A549 (cell line): ENCODE data around the gene SLC26A2. TPM values are rescaled to one million over a fixed set of nuclear protein-coding genes. Genes with fewer than 3 reads are reported as not detected.

Experiments
- ATAC-seq, 2 experiments: fragments of 200-7000 bp in 1 of 2; fragments of >200 bp in 1 of 2; cut with Nextera tagmentation in 1 of 2; cut with Tn5 transposase in 1 of 2; 3 replicates each; pipeline versions ENCODE4 v1.8.0 to v1.9.1; 2018 to 2020; ENCODE audit warnings: mild to moderate bottlenecking in 1 of 2, moderate library complexity in 1 of 2
- CTCF ChIA-PET: fragments of 300-600 bp; sonication (Branson Sonifier 250); formaldehyde crosslinking; extraction: SDS; loops from one replicate; lab custom pipeline; 2021; ENCODE audit warnings: antibody characterized with exemption, inconsistent platforms; lab: Yijun Ruan, JAX
- POLR2A ChIA-PET: fragments of 350-600 bp; formaldehyde crosslinking; extraction: SDS; loops from one replicate; lab custom pipeline; 2021; ENCODE audit warnings: antibody characterized with exemption, inconsistent platforms; lab: Yijun Ruan, JAX
- DNase-seq, 2 experiments: peaks; one replicate each; pipeline versions ENCODE4 v3.0.0 to v3.0.0-alpha.2; 2011 to 2016; ENCODE audit warnings: low read depth in 1 of 2, low spot score in 1 of 2
- FAIRE-seq: peaks from 2 replicates; lab custom pipeline; 2011; peaks lifted over from hg19 to GRCh38; lab: Jason Lieb, UNC
- H3K27ac ChIP-seq, 2 experiments: fragments of >200 bp; sonication (Bioruptor Twin); formaldehyde crosslinking; 3 replicates each; pipeline ENCODE4 v1.5.1; 2016 to 2017
- H3K4me1 ChIP-seq: fragments of >200 bp; sonication (Bioruptor Twin); formaldehyde crosslinking; 3 replicates; pipeline ENCODE4 v1.6.1; 2016
- H3K4me2 ChIP-seq: fragments of >200 bp; sonication (Bioruptor Twin); formaldehyde crosslinking; 3 replicates; pipeline ENCODE4 v1.6.1; 2016
- H3K4me3 ChIP-seq: fragments of >200 bp; sonication (Bioruptor Twin); formaldehyde crosslinking; 3 replicates; pipeline ENCODE4 v1.5.1; 2016
- H3K9me3 ChIP-seq: fragments of >200 bp; sonication (Bioruptor Twin); formaldehyde crosslinking; 3 replicates; pipeline ENCODE4 v1.6.1; 2016
- BHLHE40 ChIP-seq: IDR thresholded peaks from 2 replicates; pipeline ENCODE4 v1.6.1; 2012; ENCODE audit warnings: low read depth, low read length, inconsistent platforms
- CBX2 ChIP-seq: fragments of 200-600 bp; sonication (generic); IDR thresholded peaks from 2 replicates; pipeline ENCODE4 v1.6.1; 2016; ENCODE audit warnings: low read depth, mild to moderate bottlenecking, borderline replicate concordance
- CBX8 ChIP-seq: fragments of 200-600 bp; sonication (generic); IDR thresholded peaks from 2 replicates; pipeline ENCODE4 v1.6.1; 2016
- CEBPB ChIP-seq, 2 experiments: fragments of >200 bp in 1 of 2; sonication (Bioruptor Twin) in 1 of 2; formaldehyde crosslinking in 1 of 2; IDR thresholded peaks; 2 replicates each; pipeline ENCODE4 v1.6.1; 2012 to 2016
- CHD4 ChIP-seq: fragments of 200-600 bp; sonication (generic); IDR thresholded peaks from 2 replicates; pipeline ENCODE4 v1.6.1; 2016; ENCODE audit warnings: antibody characterized with exemption, mild to moderate bottlenecking, borderline replicate concordance
- CTCF ChIP-seq: fragments of >200 bp; sonication (Bioruptor Twin); formaldehyde crosslinking; IDR thresholded peaks from 3 replicates; pipeline ENCODE4 v1.5.1; 2016
- E2F6 ChIP-seq: IDR thresholded peaks from 2 replicates; pipeline ENCODE4 v1.6.1; 2012; ENCODE audit warnings: low read depth, borderline replicate concordance
- EHF ChIP-seq: fragments of 250-450 bp; sonication (Bioruptor Pico); IDR thresholded peaks from 2 replicates; pipeline ENCODE4 v1.5.0; 2020; ENCODE audit warnings: mild to moderate bottlenecking
- EHMT2 ChIP-seq: fragments of 200-600 bp; sonication (generic); IDR thresholded peaks from 2 replicates; pipeline ENCODE4 v1.6.1; 2016; ENCODE audit warnings: antibody characterized with exemption, low read depth, mild to moderate bottlenecking, moderate library complexity
- EP300 ChIP-seq, 2 experiments: fragments of >200 bp; sonication (Bioruptor Twin); formaldehyde crosslinking; IDR thresholded peaks; 2 replicates in 1 of 2; 3 replicates in 1 of 2; pipeline ENCODE4 v1.6.1; 2016 to 2017
- ESRRA ChIP-seq: fragments of 150-350 bp; IDR thresholded peaks from 2 replicates; pipeline ENCODE4 v1.6.1; 2014; ENCODE audit warnings: mild to moderate bottlenecking, low read length, borderline replicate concordance
- FOXS1 ChIP-seq: fragments of 250-450 bp; sonication (Bioruptor Pico); IDR thresholded peaks from 2 replicates; pipeline ENCODE4 v1.5.0; 2020; ENCODE audit warnings: mild to moderate bottlenecking, moderate library complexity
- GATA3 ChIP-seq: IDR thresholded peaks from 2 replicates; pipeline ENCODE4 v1.6.1; 2012; ENCODE audit warnings: borderline replicate concordance
- HOXA7 ChIP-seq: fragments of 250-450 bp; sonication (Bioruptor Pico); IDR thresholded peaks from 2 replicates; pipeline ENCODE4 v1.5.0; 2020; ENCODE audit warnings: mild to moderate bottlenecking, moderate library complexity
- HOXB5 ChIP-seq: fragments of 250-450 bp; sonication (Bioruptor Pico); IDR thresholded peaks from 2 replicates; pipeline ENCODE4 v1.5.0; 2020; ENCODE audit warnings: mild to moderate bottlenecking, moderate library complexity
- MAZ ChIP-seq: fragments of 150-350 bp; IDR thresholded peaks from 2 replicates; pipeline ENCODE4 v1.6.1; 2014; ENCODE audit warnings: antibody characterized with exemption, low read depth, low read length, borderline replicate concordance
- REST ChIP-seq: fragments of 200-600 bp; sonication (generic); IDR thresholded peaks from 2 replicates; pipeline ENCODE4 v1.6.1; 2016; ENCODE audit warnings: antibody characterized with exemption, mild to moderate bottlenecking, moderate library complexity
- RFX5 ChIP-seq: fragments of 450-650 bp; IDR thresholded peaks from 2 replicates; pipeline ENCODE4 v1.7.1; 2014; ENCODE audit warnings: antibody characterized with exemption, mild to moderate bottlenecking, moderate library complexity
- TFCP2L1 ChIP-seq: fragments of 250-450 bp; sonication (Bioruptor Pico); IDR thresholded peaks from 2 replicates; pipeline ENCODE4 v1.5.0; 2021; ENCODE audit warnings: mild to moderate bottlenecking
- TP53 ChIP-seq: fragments of 250-450 bp; sonication (Bioruptor Pico); IDR thresholded peaks from 2 replicates; pipeline ENCODE4 v1.5.0; 2021; ENCODE audit warnings: mild to moderate bottlenecking, moderate library complexity
- ZNF302 ChIP-seq: fragments of 250-450 bp; sonication (Bioruptor Pico); IDR thresholded peaks from 2 replicates; pipeline ENCODE4 v1.9.0; 2021; ENCODE audit warnings: inconsistent platforms, mild to moderate bottlenecking, moderate library complexity
- WGBS: methylation state at CpG from one replicate; pipeline ENCODE4 v1.1.6; 2017; ENCODE audit errors: missing lambda C conversion rate; 5-methylcytosine and 5-hydroxymethylcytosine counted together
- polyA plus RNA-seq, 4 experiments: library from polyadenylated mRNA; depleted of rRNA in 3 of 4; stranded (reverse); fragments of >200 nt; fragmentation: RNase III in 1 of 4; extraction: RNeasy Plus Mini Kit Qiagen cat#74134 plus additional on column Dnase treatment in 1 of 4; gene quantifications; 2 replicates in 3 of 4; 3 replicates in 1 of 4; pipeline ENCODE4 v1.2.3, GENCODE V29; 2011 to 2017
- TF ChIP-seq, protein P1 (sequence below): IDR thresholded peaks from 2 replicates; pipeline ENCODE4 v1.6.1; 2012
- TF ChIP-seq, protein P2 (sequence below): IDR thresholded peaks from 2 replicates; pipeline ENCODE4 v1.6.1; 2012
- TF ChIP-seq, protein P3 (sequence below): fragments of 150-350 bp; IDR thresholded peaks from 2 replicates; pipeline ENCODE4 v1.6.1; 2014; ENCODE audit warnings: low read depth, mild to moderate bottlenecking, low read length

SLC26A2 gene
- polyA plus RNA-seq, 2 of the 4 experiments (the other 2 are of a cell fraction) = 31.9 to 32.2 TPM

DNA sequence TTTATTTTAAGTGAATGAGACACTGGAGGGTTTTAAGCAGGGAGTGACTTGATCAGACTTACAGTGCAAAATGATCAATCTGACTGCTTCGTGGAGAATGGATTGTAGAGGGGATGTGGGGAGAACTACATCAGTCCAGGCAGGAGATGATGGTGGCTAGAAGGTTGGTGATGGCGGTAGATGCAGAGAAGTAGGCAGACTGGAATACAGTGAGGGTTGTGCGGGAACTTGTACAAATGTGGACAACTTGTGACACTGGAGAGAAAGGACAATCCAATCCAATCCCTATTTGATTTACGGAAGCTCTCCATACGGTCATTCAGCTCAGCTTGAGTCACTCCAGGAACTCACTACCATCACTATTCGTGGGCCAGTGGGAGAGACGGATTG, 39.3 kb downstream of the SLC26A2 start:
- 32% methylated on average over 7 of the region's 7 CpGs for WGBS
- ATAC-seq = no peak
- no peak for FAIRE-seq
- CTCF ChIA-PET = interaction anchor here (0.6 to 5.7 kb wide), 11 partner anchors 9 to 663 kb away, joined by 3 to 51 read pairs (median 4); partner anchors contain the start of gene SLC26A2
- H3K9me3 ChIP-seq = no peaks in the 10 kb centered on the region
- peak overlapping the region; percentile 96 for H3K4me3 ChIP-seq
- TF ChIP-seq REST (no peak), EHF (no peak), CBX8 (no peak), CTCF (no peak), GATA3 (no peak), E2F6 (no peak), TP53 (CRISPR knock-in tag) (no peak)
- TF ChIP-seq, protein P1, sequence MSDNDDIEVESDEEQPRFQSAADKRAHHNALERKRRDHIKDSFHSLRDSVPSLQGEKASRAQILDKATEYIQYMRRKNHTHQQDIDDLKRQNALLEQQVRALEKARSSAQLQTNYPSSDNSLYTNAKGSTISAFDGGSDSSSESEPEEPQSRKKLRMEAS = no peak
- H3K4me2 ChIP-seq = peak overlapping the region; percentile 98
- H3K4me1 ChIP-seq = peaks cover 20% of the 10 kb centered on the region
- POLR2A ChIA-PET = interaction anchor here (0.5 to 1.6 kb wide), 10 partner anchors 21 to 307 kb away, joined by 3 to 8 read pairs (median 3); partner anchors contain the start of gene SLC26A2
- peak overlapping the region; percentile 97 for H3K27ac ChIP-seq
- no peak for DNase-seq

- ChIA-PET CTCF (interaction anchor here (0.6 to 5.7 kb wide), 13 partner anchors 10 to 664 kb away, joined by 3 to 51 read pairs (median 3); partner anchors contain the start of gene SLC26A2), POLR2A (interaction anchor here (0.5 to 1.6 kb wide), 11 partner anchors 10 to 308 kb away, joined by 3 to 8 read pairs (median 3); partner anchors contain the start of gene SLC26A2)
- peak; percentile 91 to 95 for ATAC-seq
- Histone ChIP-seq H3K27ac (peak within 1 kb of the TSS; percentile 97), H3K4me2 (peak within 1 kb of the TSS; percentile 98), H3K9me3 (no peaks in the 10 kb centered on the region), H3K4me3 (peak within 1 kb of the TSS; percentile 96), H3K4me1 (peaks cover 20% of the 10 kb centered on the region)
- 0% methylated on average over 26 of the region's 72 CpGs for WGBS
- peak; percentile 89 to 95 for DNase-seq
- no peak for FAIRE-seq
- TF ChIP-seq, protein P2, sequence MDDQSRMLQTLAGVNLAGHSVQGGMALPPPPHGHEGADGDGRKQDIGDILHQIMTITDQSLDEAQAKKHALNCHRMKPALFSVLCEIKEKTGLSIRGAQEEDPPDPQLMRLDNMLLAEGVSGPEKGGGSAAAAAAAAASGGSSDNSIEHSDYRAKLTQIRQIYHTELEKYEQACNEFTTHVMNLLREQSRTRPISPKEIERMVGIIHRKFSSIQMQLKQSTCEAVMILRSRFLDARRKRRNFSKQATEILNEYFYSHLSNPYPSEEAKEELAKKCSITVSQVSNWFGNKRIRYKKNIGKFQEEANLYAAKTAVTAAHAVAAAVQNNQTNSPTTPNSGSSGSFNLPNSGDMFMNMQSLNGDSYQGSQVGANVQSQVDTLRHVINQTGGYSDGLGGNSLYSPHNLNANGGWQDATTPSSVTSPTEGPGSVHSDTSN = no peak
- TF ChIP-seq EP300 (IDR thresholded peaks at IDR 0.05) = no peak
- TF ChIP-seq CBX2 = no peak; the same call in 1 of the 2 replicates
- TF ChIP-seq TFCP2L1 (CRISPR knock-in tag) = no peak
- TF ChIP-seq GATA3 = no peak
- TF ChIP-seq CHD4 = no peak
- TF ChIP-seq E2F6 = no peak; the same call in 1 of the 2 replicates
- TF ChIP-seq CEBPB (IDR thresholded peaks at IDR 0.05) = no peak
- TF ChIP-seq HOXB5 (CRISPR knock-in tag) = no peak
- no peak for TF ChIP-seq ZNF302 (CRISPR knock-in tag)
- no peak for TF ChIP-seq FOXS1 (CRISPR knock-in tag)
- no peak for TF ChIP-seq HOXA7
- no peak for TF ChIP-seq ESRRA
- TF ChIP-seq, protein P3, sequence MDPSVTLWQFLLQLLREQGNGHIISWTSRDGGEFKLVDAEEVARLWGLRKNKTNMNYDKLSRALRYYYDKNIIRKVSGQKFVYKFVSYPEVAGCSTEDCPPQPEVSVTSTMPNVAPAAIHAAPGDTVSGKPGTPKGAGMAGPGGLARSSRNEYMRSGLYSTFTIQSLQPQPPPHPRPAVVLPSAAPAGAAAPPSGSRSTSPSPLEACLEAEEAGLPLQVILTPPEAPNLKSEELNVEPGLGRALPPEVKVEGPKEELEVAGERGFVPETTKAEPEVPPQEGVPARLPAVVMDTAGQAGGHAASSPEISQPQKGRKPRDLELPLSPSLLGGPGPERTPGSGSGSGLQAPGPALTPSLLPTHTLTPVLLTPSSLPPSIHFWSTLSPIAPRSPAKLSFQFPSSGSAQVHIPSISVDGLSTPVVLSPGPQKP = no peak
- TF ChIP-seq MAZ = 0 out of 2 replicates have a peak, but pooled peaks have one; percentile 21
- 0 out of 2 replicates have a peak, but pooled peaks have one; percentile 33 for TF ChIP-seq BHLHE40
- TF ChIP-seq RFX5 = no peak
- no peak for TF ChIP-seq EHMT2
These were observed 39.9 kb downstream of the SLC26A2 start, which contains the start of the genes HMGXB3 and TIGD6 for GRCh38 chr5:150000256-150000989. TSS of gene HMGXB3 (plus strand) at chr5:150000739. CDS start at chr5:150004853, 4,114 bp downstream. TSS of gene TIGD6 (minus strand) at chr5:150000654. CDS start at chr5:149996348, 4,306 bp downstream.
